Progenitor cell of endocrine pancreas (in vitro differentiated cells): Measurements from ENCODE around the gene GINS1. TPM values are rescaled to one million over a fixed set of nuclear protein-coding genes. Genes with fewer than 3 reads are reported as not detected.

Source experiments
- DNase-seq: peaks from one replicate; pipeline ENCODE4 v3.0.0; 2021; ENCODE audit warnings: low spot score; ENCODE audit not compliant: unreplicated experiment
- H3K27ac Mint-ChIP-seq: 2 replicates; pipeline ENCODE4 v1.8.0; 2021; ENCODE audit warnings: mild to moderate bottlenecking, moderate library complexity, mixed read lengths
- H3K27me3 Mint-ChIP-seq: 2 replicates; pipeline ENCODE4 v1.8.0; 2021; ENCODE audit warnings: mixed read lengths
- H3K36me3 Mint-ChIP-seq: 2 replicates; pipeline ENCODE4 v1.8.0; 2022; ENCODE audit warnings: mixed read lengths; ENCODE audit not compliant: insufficient read depth
- H3K4me1 Mint-ChIP-seq: 2 replicates; pipeline ENCODE4 v1.8.0; 2021; ENCODE audit warnings: low read depth, mixed read lengths
- H3K4me3 Mint-ChIP-seq: 2 replicates; pipeline ENCODE4 v1.8.0; 2021; ENCODE audit warnings: low read depth, mild to moderate bottlenecking, moderate library complexity, mixed read lengths
- H3K9me3 Mint-ChIP-seq: 2 replicates; pipeline ENCODE4 v1.8.0; 2021; ENCODE audit warnings: low read depth, mixed read lengths
- CTCF ChIP-seq: fragments of 200-600 bp; sonication (generic); IDR thresholded peaks from one replicate; pipeline ENCODE4 v1.5.0; 2021; ENCODE audit warnings: antibody characterized with exemption, mild to moderate bottlenecking; ENCODE audit not compliant: unreplicated experiment
- total RNA-seq: library from RNA; stranded (reverse); gene quantifications from 2 replicates; pipeline ENCODE4 v1.2.1, GENCODE V29; 2021

Gene GINS1
- total RNA-seq, 1 donor from 2014 or later = 25.2 TPM

GRCh38 chr20:25453035-25453810, 45.8 kb downstream of the GINS1 start:
- peaks cover 67% of the 10 kb centered on the region for H3K36me3 Mint-ChIP-seq

DNA sequence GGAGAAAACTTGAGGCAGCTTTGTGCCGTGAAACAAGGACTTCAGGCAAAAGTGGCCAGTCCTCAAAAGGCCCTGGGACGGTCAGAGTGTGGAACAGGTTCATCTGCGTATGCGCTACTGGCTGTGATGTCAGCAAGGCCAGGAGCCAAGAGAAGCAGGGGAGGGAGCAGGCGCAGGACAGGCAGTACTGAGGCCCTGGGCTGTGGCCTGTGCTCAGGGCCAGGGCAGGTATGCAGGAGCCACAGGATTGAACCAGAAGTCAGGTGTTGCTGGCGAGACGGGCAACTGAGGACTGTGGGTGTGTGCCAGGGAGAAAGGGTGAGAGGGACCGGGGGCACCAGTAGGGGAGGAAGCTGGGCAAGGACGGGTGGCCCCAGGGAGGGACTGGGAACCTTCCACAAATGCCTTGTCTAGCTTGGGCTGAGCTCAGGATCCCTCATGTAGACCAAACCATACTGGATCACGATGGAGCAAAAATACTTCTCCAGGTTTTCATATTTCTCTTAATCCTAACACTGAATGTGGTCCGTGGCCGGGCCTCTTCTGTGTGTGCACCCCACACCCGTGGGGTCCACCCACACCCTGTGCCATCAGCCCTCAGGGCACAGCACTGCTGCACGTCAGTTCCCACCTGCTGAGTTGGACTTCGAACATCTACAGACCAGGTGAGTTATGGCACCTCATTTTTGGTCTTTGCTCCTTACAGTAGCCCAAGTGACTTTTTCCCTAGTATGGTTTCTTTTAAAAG, 46.9 kb downstream of the GINS1 start:
- H3K27me3 Mint-ChIP-seq = no peaks in the 10 kb centered on the region
- H3K4me3 Mint-ChIP-seq = no peak overlapping the region
- peaks cover 55% of the 10 kb centered on the region for H3K36me3 Mint-ChIP-seq
- peaks cover 5% of the 10 kb centered on the region for H3K9me3 Mint-ChIP-seq
- H3K4me1 Mint-ChIP-seq = no peaks in the 10 kb centered on the region
- no peak for TF ChIP-seq CTCF
- DNase-seq = no peak
- H3K27ac Mint-ChIP-seq = peak overlapping the region; percentile 84

More at GRCh38 chr20:25453035-25453810, 45.8 kb downstream of the GINS1 start:
- Mint-ChIP-seq H3K27ac (peak overlapping the region; percentile 66), H3K4me1 (no peaks in the 10 kb centered on the region), H3K4me3 (no peak overlapping the region), H3K9me3 (peaks cover 16% of the 10 kb centered on the region), H3K27me3 (no peaks in the 10 kb centered on the region)
- TF ChIP-seq CTCF = no peak
- DNase-seq = no peak

DNA sequence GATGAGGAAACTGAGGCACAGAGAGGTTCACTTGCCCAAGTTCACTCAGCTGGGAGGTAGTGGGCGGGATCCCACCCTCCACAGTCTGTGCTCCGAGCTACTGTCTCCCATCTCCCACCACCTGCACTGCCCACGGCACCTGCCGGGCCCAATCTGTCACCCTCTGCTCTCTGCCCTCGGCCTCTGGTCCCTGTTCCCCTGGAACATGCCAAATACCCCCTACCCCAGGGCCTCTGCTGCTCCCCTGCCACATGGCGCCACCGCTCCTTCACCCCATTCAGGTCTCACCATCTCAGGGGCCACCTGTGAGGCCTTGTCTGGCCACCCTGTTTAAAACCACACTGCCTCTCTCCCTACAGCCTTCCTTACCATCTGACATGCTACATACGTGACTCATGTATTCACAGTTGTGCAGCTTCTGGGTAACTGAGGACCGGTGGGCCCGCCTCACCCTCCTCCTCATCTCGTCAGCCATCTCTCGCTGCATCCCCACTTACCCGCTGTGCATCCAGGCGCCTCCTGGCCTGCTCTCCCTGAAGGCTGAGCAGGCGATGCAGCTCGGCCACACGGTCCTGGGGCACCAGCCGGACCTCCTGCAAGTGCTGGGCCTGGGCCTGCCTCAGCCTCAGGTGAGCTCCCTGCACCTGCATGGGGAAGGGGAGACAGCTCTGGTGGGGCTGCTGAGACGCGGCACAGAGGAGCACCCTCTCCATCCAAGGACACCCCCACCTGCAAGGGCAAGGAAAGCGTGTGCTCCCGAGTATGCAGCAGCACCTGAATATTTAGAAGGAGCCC, 50.6 kb downstream of the GINS1 start:
- H3K4me3 Mint-ChIP-seq = no peak overlapping the region
- H3K27ac Mint-ChIP-seq = peak overlapping the region; percentile 94

GRCh38 chr20:25459111-25459830, 51.8 kb downstream of the GINS1 start:
- no peak for DNase-seq
- H3K4me3 Mint-ChIP-seq = no peak overlapping the region
- no peaks in the 10 kb centered on the region for H3K9me3 Mint-ChIP-seq
- H3K4me1 Mint-ChIP-seq = no peaks in the 10 kb centered on the region
- peaks cover 36% of the 10 kb centered on the region for H3K36me3 Mint-ChIP-seq
- TF ChIP-seq CTCF = no peak
- H3K27ac Mint-ChIP-seq = peak overlapping the region; percentile 47
- H3K27me3 Mint-ChIP-seq = no peaks in the 10 kb centered on the region

More for the DNA sequence above, 50.6 kb downstream of the GINS1 start:
- Mint-ChIP-seq H3K4me1 (no peaks in the 10 kb centered on the region), H3K9me3 (no peaks in the 10 kb centered on the region), H3K36me3 (peaks cover 40% of the 10 kb centered on the region), H3K27me3 (no peaks in the 10 kb centered on the region)
- no peak for TF ChIP-seq CTCF
- DNase-seq = no peak
